Right lobe of liver (tissue), 6 donors: ENCODE results near the gene CD244. TPM values are rescaled to one million over a fixed set of nuclear protein-coding genes. Genes with fewer than 3 reads are reported as not detected.

ENCODE experiments used
- ATAC-seq, 4 donors: fragments of 200-7000 bp; cut with Tn5 transposase; one replicate each; pipeline ENCODE4 v1.9.1; 2020; ENCODE audit warnings: mild to moderate bottlenecking in 4 of 4, moderate library complexity in 4 of 4
- DNase-seq, 3 donors: peaks; one replicate each; pipeline ENCODE4 v3.0.0-alpha.2; 2020
- H3K27ac ChIP-seq, 3 donors: fragments of 200-600 bp; one replicate each; pipeline ENCODE4 v1.8.0; 2022
- H3K27me3 ChIP-seq, 2 donors: fragments of 200-600 bp; one replicate each; pipeline ENCODE4 v1.8.0; 2022
- H3K36me3 ChIP-seq, 4 donors: fragments of 200-600 bp; sonication (generic) in 1 of 4; one replicate each; pipeline versions ENCODE4 v1.5.1 to v1.8.0; 2017 to 2022; ENCODE audit warnings: control low read depth in 1 of 4
- H3K4me1 ChIP-seq, 4 donors: fragments of 200-600 bp; sonication (generic) in 1 of 4; one replicate each; pipeline versions ENCODE4 v1.5.1 to v1.8.0; 2017 to 2022; ENCODE audit warnings: control low read depth in 1 of 4
- H3K4me3 ChIP-seq, 3 donors: fragments of 200-600 bp; one replicate each; pipeline ENCODE4 v1.8.0; 2022
- H3K9me3 ChIP-seq, 4 donors: fragments of 200-600 bp; sonication (generic) in 1 of 4; one replicate each; pipeline versions ENCODE4 v1.5.1 to v1.8.0; 2017 to 2022; ENCODE audit warnings: control low read depth in 1 of 4
- CTCF ChIP-seq, 4 donors: fragments of 200-600 bp in 3 of 4; fragments of 450-650 bp in 1 of 4; IDR thresholded peaks; one replicate each; pipeline versions ENCODE4 v1.5.1 to v1.8.0; 2016 to 2022; ENCODE audit warnings: antibody characterized with exemption in 4 of 4, mild to moderate bottlenecking in 2 of 4
- POLR2A ChIP-seq: fragments of 450-650 bp; IDR thresholded peaks from one replicate; pipeline ENCODE4 v1.6.1; 2017; ENCODE audit warnings: antibody characterized with exemption, mild to moderate bottlenecking
- WGBS: methylation state at CpG from one replicate; pipeline ENCODE4 v1.1.6; 2018; ENCODE audit warnings: low coverage, low lambda C conversion rate; ENCODE audit not compliant: insufficient coverage; ENCODE audit errors: missing lambda C conversion rate; 5-methylcytosine and 5-hydroxymethylcytosine counted together
- intact Hi-C, 2 donors: fragments of 100-400 bp; cut with DNase I; formaldehyde crosslinking; loops; one replicate each; pipeline versions ENCODE4 v1.11.2 to v1.14.1; 2022
- total RNA-seq, 6 experiments: library from RNA; depleted of rRNA in 2 of 6; stranded (reverse); fragments of >200 nt in 2 of 6; fragmentation: NEBNext Ultra II Directional in 3 of 6; extraction: Animal tissue kit (Norgen Biotek cat#: 25700) in 3 of 6; gene quantifications; one replicate each; pipeline versions ENCODE4 v1.1.0 to v1.2.4, GENCODE V29; 2016 to 2023
- donor health status: DM: no; HTN: yes; CAD: no.
- donor health status: DM: no; HTN: no; CAD: no.
- donor health status: DM: no; HTN: no; CAD: no.
- donor health status: DM: no; HTN: yes; CAD: no.
- donor health status: DM: no; HTN: yes; CAD: no.

Gene CD244
- total RNA-seq, 6 experiments from 2014 or later, result 0.88 to 2.0 (median 1.2) TPM

GRCh38 chr1:160837558-160838205 is 25.0 kb downstream of the CD244 start:
- 54% methylated on average over 3 of the region's 9 CpGs for WGBS
- peak in 2 of 3 donors; percentile 32 to 60 for DNase-seq
- no peak for TF ChIP-seq CTCF (IDR thresholded peaks at IDR 0.05)
- no peak for TF ChIP-seq POLR2A
- ATAC-seq, result peak; percentile 52 to 75 (median 66)
- H3K36me3 ChIP-seq, result no peaks in the 10 kb centered on the region
- no peak overlapping the region for H3K4me3 ChIP-seq
- H3K27me3 ChIP-seq, result no peaks in the 10 kb centered on the region
- H3K9me3 ChIP-seq, result no peaks in the 10 kb centered on the region
- intact Hi-C loops, result loop anchor here (10.0 kb wide), 3 partner anchors 107 to 237 kb away; partner anchors contain the start of gene ITLN2 (in 1 of the 2)
- no peak overlapping the region for H3K27ac ChIP-seq
- no peaks in the 10 kb centered on the region for H3K4me1 ChIP-seq

- no peak overlapping the region for H3K4me3 ChIP-seq
- H3K27ac ChIP-seq, result peak overlapping the region in 1 of 3 donors; percentile 6
- H3K4me1 ChIP-seq, result no peaks in the 10 kb centered on the region
- no peaks in the 10 kb centered on the region for H3K27me3 ChIP-seq
- no peak for TF ChIP-seq POLR2A
- no peak for TF ChIP-seq CTCF (IDR thresholded peaks at IDR 0.05)
- WGBS, result 54% methylated on average over 4 of the region's 4 CpGs
- intact Hi-C loops, result loop anchor here (10.0 kb wide), 3 partner anchors 108 to 238 kb away; partner anchors contain the start of gene ITLN2 (in 1 of the 2)
- ATAC-seq, result no peak
- no peak for DNase-seq
- H3K9me3 ChIP-seq, result no peaks in the 10 kb centered on the region
- no peaks in the 10 kb centered on the region for H3K36me3 ChIP-seq
Observed at GRCh38 chr1:160836981-160837557, 25.6 kb downstream of the CD244 start.

- no peak overlapping the region for H3K27ac ChIP-seq
- H3K27me3 ChIP-seq, result no peaks in the 10 kb centered on the region
- H3K4me3 ChIP-seq, result no peak overlapping the region
- 33% methylated on average over 3 of the region's 3 CpGs for WGBS
- ATAC-seq, result peak; percentile 33 to 49 (median 46)
- no peak for TF ChIP-seq CTCF (IDR thresholded peaks at IDR 0.05)
- TF ChIP-seq POLR2A, result no peak
- no peaks in the 10 kb centered on the region for H3K36me3 ChIP-seq
- H3K9me3 ChIP-seq, result no peaks in the 10 kb centered on the region
- intact Hi-C loops, result loop anchor here (10.0 kb wide), 3 partner anchors 108 to 238 kb away; partner anchors contain the start of gene ITLN2 (in 1 of the 2)
- no peaks in the 10 kb centered on the region for H3K4me1 ChIP-seq
- no peak for DNase-seq
Observed at GRCh38 chr1:160836561-160836960, 26.1 kb downstream of the CD244 start.

- ATAC-seq, result no peak
- H3K4me3 ChIP-seq, result no peak overlapping the region
- no peaks in the 10 kb centered on the region for H3K9me3 ChIP-seq
- no peaks in the 10 kb centered on the region for H3K27me3 ChIP-seq
- TF ChIP-seq CTCF (IDR thresholded peaks at IDR 0.05) (no peak), POLR2A (no peak)
- DNase-seq, result no peak
- no peaks in the 10 kb centered on the region for H3K4me1 ChIP-seq
- no peaks in the 10 kb centered on the region for H3K36me3 ChIP-seq
- no peak overlapping the region for H3K27ac ChIP-seq
- intact Hi-C loops, result loop anchor here (10.0 kb wide), 3 partner anchors 109 to 239 kb away; partner anchors contain the start of gene ITLN2 (in 1 of the 2)
- 32% methylated on average over 3 of the region's 3 CpGs for WGBS
Observed at GRCh38 chr1:160835751-160836150, 26.9 kb downstream of the CD244 start.
